Right atrium auricular region (tissue), 2 donors: ENCODE results near the gene RPS21. TPM values are rescaled to one million over a fixed set of nuclear protein-coding genes. Genes with fewer than 3 reads are reported as not detected.

Experiments used
- DNase-seq: peaks from one replicate; pipeline ENCODE4 v3.0.0-alpha.2; 2019; ENCODE audit warnings: low spot score
- H3K27ac ChIP-seq, 2 donors: fragments of 200-600 bp; sonication (generic); 1 replicate in 1 of 2; 2 replicates in 1 of 2; pipeline ENCODE4 v1.5.1; 2016 to 2019
- H3K27me3 ChIP-seq, 2 donors: fragments of 200-600 bp; sonication (generic); one replicate each; pipeline versions ENCODE4 v1.5.1 to v1.6.0; 2017 to 2019
- H3K36me3 ChIP-seq: fragments of 200-600 bp; sonication (generic); one replicate; pipeline ENCODE4 v1.5.1; 2016
- H3K4me1 ChIP-seq, 2 donors: fragments of 200-600 bp; sonication (generic); one replicate each; pipeline versions ENCODE4 v1.5.1 to v1.6.0; 2017 to 2019
- H3K4me3 ChIP-seq, 2 donors: fragments of 200-600 bp; sonication (generic); 1 replicate in 1 of 2; 2 replicates in 1 of 2; pipeline ENCODE4 v1.5.1; 2017 to 2019; ENCODE audit warnings: mild to moderate bottlenecking in 1 of 2, moderate library complexity in 1 of 2
- H3K9me3 ChIP-seq, 2 donors: fragments of 200-600 bp; sonication (generic); one replicate each; pipeline ENCODE4 v1.5.1; 2019
- CTCF ChIP-seq, 2 donors: fragments of 200-600 bp; sonication (generic); IDR thresholded peaks; one replicate each; pipeline ENCODE4 v1.5.1; 2019; ENCODE audit warnings: antibody characterized with exemption in 2 of 2
- total RNA-seq, 2 donors: library from RNA; depleted of rRNA; stranded (reverse); fragments of >200 nt; gene quantifications; one replicate each; pipeline ENCODE4 v1.1.0, GENCODE V29; 2016

RPS21 gene
- total RNA-seq, 2 donors from 2014 or later = 1,510 to 1,937 TPM

DNA sequence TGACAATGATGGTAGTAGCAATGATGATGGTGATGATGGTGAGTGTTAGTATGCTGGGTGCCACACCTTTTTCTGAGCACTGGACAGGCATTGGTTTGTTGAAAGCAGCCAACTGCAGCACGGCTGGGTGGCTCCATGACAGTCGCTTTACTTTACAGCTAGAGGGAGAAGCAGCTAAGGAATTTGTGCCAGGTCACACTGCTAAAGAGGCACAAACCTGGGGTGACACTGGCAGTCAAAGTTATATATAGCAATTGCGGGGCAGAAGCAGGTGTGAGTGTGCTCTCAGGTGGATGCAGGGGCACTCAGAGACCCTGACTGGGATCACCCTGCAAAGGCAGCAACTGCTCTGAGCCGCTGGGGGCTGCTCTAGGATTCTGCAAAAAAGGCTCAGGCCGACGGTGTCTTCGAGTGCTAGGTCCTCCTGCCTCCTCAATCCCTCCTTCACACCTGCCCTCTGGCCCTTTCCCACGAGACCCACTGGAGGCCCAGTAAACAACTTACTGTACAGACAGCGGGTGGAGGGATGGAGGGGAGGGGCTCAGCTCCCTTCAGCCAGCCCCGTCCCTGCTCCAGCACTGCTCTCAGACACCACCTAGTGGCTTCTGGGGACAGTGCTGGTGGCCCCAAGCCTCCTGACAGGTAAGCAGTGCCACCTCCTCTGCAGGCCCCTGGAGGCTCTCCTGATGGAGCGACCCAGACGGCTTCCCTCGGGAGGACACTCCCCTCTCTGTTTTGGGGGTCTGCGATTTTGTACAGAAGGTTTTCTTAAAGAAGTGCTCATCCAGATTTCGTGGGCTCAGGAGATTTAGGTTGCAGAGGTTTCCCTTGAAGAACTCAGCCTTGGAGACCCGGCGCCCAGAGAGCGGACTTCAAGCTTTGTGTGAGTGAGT lies 4.4 kb upstream of the RPS21 start:
- Histone ChIP-seq H3K9me3 (no peaks in the 10 kb centered on the region), H3K27me3 (no peaks in the 10 kb centered on the region), H3K4me3 (no peak overlapping the region), H3K36me3 (no peaks in the 10 kb centered on the region), H3K4me1 (peaks cover 0 to 53% of the 10 kb centered on the region in 2 donors), H3K27ac (no peak overlapping the region)
- DNase-seq = no peak
- TF ChIP-seq CTCF (IDR thresholded peaks at IDR 0.05) = peak; percentile 92 to 96

DNA sequence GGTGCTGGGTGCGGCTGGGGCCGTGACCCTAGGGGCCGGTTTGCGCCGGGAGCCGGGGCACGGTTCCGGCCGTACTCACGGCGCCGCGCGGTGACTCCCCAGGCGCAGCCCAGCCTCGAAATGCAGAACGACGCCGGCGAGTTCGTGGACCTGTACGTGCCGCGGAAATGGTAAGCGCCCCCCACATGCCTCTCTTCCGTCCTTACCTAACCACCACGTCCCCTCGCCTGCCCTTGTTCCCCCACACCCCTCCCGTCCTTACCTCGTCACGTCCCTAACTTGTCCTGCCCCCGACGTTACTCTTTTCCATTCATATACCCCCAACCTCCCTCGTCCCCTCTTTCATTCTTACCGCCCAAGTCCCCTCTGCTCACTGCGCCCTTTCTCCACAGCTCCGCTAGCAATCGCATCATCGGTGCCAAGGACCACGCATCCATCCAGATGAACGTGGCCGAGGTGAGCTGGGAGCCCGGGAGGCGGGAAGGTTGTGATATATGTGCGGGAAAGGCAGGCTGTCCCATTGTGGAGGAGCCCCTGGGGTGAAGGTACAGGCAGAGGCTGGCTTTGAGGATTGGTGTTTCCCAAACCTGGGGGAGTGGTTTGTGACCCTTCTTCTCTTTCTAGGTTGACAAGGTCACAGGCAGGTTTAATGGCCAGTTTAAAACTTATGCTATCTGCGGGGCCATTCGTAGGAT lies 463 bp downstream of the RPS21 start:
- H3K4me3 ChIP-seq = peak overlapping the region; percentile 83
- no peaks in the 10 kb centered on the region for H3K9me3 ChIP-seq
- H3K27ac ChIP-seq = peak overlapping the region; percentile 84 to 91
- no peak for TF ChIP-seq CTCF (IDR thresholded peaks at IDR 0.05)
- H3K27me3 ChIP-seq = no peaks in the 10 kb centered on the region
- peaks cover 33% of the 10 kb centered on the region for H3K36me3 ChIP-seq
- peaks cover 0 to 28% of the 10 kb centered on the region in 2 donors for H3K4me1 ChIP-seq
- DNase-seq = no peak

- Histone ChIP-seq H3K27ac (peak overlapping the region in 1 of 2 donors; percentile 91), H3K4me3 (peak overlapping the region; percentile 83), H3K36me3 (peaks cover 39% of the 10 kb centered on the region), H3K27me3 (no peaks in the 10 kb centered on the region), H3K4me1 (peaks cover 0 to 25% of the 10 kb centered on the region in 2 donors), H3K9me3 (no peaks in the 10 kb centered on the region)
- DNase-seq = no peak
- TF ChIP-seq CTCF (IDR thresholded peaks at IDR 0.05) = no peak
Measured at GRCh38 chr20:62387933-62388635, 1.2 kb downstream of the RPS21 start.

DNA sequence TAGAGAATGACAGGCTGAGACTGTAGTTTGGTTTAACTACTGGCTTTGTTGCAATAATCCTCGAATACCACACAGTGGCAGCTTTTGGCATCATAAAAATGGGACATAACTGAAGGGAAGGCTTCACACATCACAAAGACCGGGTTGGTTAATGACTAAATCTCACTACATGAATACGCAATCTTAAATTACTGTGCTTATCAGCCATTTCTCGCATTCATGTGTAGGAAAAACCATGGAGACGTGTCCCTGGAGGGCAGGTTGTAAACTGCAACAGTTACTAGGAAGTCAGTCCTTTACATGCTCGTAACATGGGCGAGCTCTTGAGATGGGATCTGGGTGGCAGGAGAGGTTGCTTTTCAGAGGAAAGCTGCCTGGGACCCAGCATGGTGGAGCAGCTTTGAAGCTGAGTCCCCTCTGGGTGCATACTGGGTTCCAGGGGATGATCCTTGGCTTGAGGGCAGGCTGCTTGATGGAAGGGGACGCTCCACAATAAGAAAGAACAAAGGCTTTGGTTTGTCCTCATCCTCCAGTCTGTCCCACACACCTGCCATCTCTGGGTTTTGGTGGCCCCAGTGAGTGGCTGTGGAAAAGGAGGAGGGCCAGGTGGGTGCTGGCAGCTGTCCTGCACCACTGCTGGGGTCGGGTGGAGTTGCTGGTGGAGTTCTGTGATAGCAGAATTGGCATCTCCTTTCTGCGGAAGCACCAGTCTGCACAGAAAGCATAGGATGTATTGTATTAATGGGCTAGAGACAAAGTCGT lies 2.1 kb downstream of the RPS21 start:
- Histone ChIP-seq H3K4me1 (peaks cover 0 to 25% of the 10 kb centered on the region in 2 donors), H3K4me3 (no peak overlapping the region), H3K9me3 (no peaks in the 10 kb centered on the region), H3K27me3 (no peaks in the 10 kb centered on the region), H3K27ac (no peak overlapping the region), H3K36me3 (peaks cover 44% of the 10 kb centered on the region)
- no peak for TF ChIP-seq CTCF (IDR thresholded peaks at IDR 0.05)
- DNase-seq = no peak

DNA sequence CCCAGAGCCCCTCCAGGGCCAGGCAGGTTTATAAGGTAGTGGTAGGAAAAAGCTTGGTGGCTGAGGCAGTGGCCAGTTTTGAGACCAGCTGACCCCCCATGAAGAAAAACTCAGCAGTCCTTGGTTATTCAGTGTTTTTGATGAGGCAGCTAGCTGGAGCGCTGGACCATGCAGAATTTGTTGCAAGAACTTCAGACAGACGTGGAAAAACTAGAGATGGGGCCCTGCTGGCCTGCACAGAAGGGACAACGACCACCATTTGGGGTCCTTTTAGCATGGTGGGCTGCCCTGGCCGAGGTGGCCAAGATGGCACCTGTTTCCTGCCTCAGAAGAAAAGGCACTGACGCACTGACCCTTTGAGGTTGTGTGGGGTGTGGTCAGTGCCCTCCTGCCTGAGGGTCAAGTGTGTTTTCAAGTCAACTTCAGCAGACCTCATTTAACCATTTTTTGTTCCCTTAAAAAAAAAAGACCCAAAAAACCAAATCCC lies 2.7 kb downstream of the RPS21 start:
- H3K4me1 ChIP-seq = peaks cover 0 to 25% of the 10 kb centered on the region in 2 donors
- H3K27me3 ChIP-seq = no peaks in the 10 kb centered on the region
- TF ChIP-seq CTCF (IDR thresholded peaks at IDR 0.05) = no peak
- no peak for DNase-seq
- H3K9me3 ChIP-seq = no peaks in the 10 kb centered on the region
- no peak overlapping the region for H3K4me3 ChIP-seq
- no peak overlapping the region for H3K27ac ChIP-seq
- peaks cover 51% of the 10 kb centered on the region for H3K36me3 ChIP-seq
